Neural progenitor cell (in vitro differentiated cells): ENCODE results near the gene LPCAT2. TPM values are rescaled to one million over a fixed set of nuclear protein-coding genes. Genes with fewer than 3 reads are reported as not detected.

ENCODE experiments used
- DNase-seq: peaks from one replicate; pipeline ENCODE4 v3.0.0-alpha.2; 2016; ENCODE audit warnings: low spot score
- H2AFZ ChIP-seq: fragments of 200-600 bp; sonication (generic); replicated peaks from 2 replicates; pipeline ENCODE4 v1.6.1; 2016; ENCODE audit warnings: antibody characterized with exemption
- H3F3A ChIP-seq: fragments of 200-600 bp; sonication (generic); 2 replicates; pipeline ENCODE4 v1.6.1; 2016; ENCODE audit warnings: antibody characterized with exemption, low read depth
- H3K27ac ChIP-seq: fragments of 200-600 bp; sonication (generic); 2 replicates; pipeline ENCODE4 v1.5.1; 2016; ENCODE audit warnings: mild to moderate bottlenecking
- H3K27me3 ChIP-seq: fragments of 200-600 bp; sonication (generic); 2 replicates; pipeline ENCODE4 v1.6.1; 2016; ENCODE audit warnings: mild to moderate bottlenecking, moderate library complexity
- H3K36me3 ChIP-seq: fragments of 200-600 bp; sonication (generic); 2 replicates; pipeline ENCODE4 v1.5.1; 2016
- H3K4me1 ChIP-seq: fragments of 200-600 bp; sonication (generic); 2 replicates; pipeline ENCODE4 v1.6.1; 2016; ENCODE audit warnings: mixed run types
- H3K4me2 ChIP-seq: fragments of 200-600 bp; sonication (generic); 2 replicates; pipeline ENCODE4 v1.6.1; 2016
- H3K4me3 ChIP-seq: fragments of 200-600 bp; sonication (generic); 2 replicates; pipeline ENCODE4 v1.5.1; 2016
- H3K79me2 ChIP-seq: fragments of 200-600 bp; sonication (generic); 2 replicates; pipeline ENCODE4 v1.6.1; 2016; ENCODE audit warnings: low read depth
- H3K9ac ChIP-seq: fragments of 200-600 bp; sonication (generic); 2 replicates; pipeline ENCODE4 v1.6.1; 2016
- H3K9me3 ChIP-seq: fragments of 200-600 bp; sonication (generic); 2 replicates; pipeline ENCODE4 v1.5.1; 2016; ENCODE audit warnings: low read depth
- H4K20me1 ChIP-seq: fragments of 200-600 bp; sonication (generic); 2 replicates; pipeline ENCODE4 v1.6.1; 2016; ENCODE audit warnings: low read depth
- H3K27ac Mint-ChIP-seq: 3 replicates; pipeline ENCODE4 v1.8.0; 2021; ENCODE audit warnings: mixed read lengths
- H3K27me3 Mint-ChIP-seq: 2 replicates; pipeline ENCODE4 v1.8.0; 2022; ENCODE audit warnings: low read depth, mild to moderate bottlenecking, inconsistent platforms, moderate library complexity, mixed read lengths; ENCODE audit not compliant: insufficient read depth
- H3K36me3 Mint-ChIP-seq: 3 replicates; pipeline ENCODE4 v1.8.0; 2021; ENCODE audit warnings: mixed read lengths
- H3K4me1 Mint-ChIP-seq: 3 replicates; pipeline ENCODE4 v1.8.0; 2021; ENCODE audit warnings: mixed read lengths
- H3K4me3 Mint-ChIP-seq: 3 replicates; pipeline ENCODE4 v1.8.0; 2021; ENCODE audit warnings: mild to moderate bottlenecking, moderate library complexity, mixed read lengths
- H3K9me3 Mint-ChIP-seq: 3 replicates; pipeline ENCODE4 v1.8.0; 2020; ENCODE audit warnings: mixed read lengths
- CTCF ChIP-seq: fragments of 200-600 bp; sonication (generic); IDR thresholded peaks from 2 replicates; pipeline ENCODE4 v1.5.1; 2017; ENCODE audit warnings: antibody characterized with exemption, mild to moderate bottlenecking
- EZH2 ChIP-seq: fragments of 200-600 bp; sonication (generic); IDR thresholded peaks from 2 replicates; pipeline ENCODE4 v1.6.1; 2017; ENCODE audit warnings: antibody characterized with exemption, mild to moderate bottlenecking, moderate library complexity
- EZH2phosphoT487 ChIP-seq: fragments of 200-600 bp; sonication (generic); IDR thresholded peaks from 2 replicates; pipeline ENCODE4 v1.6.1; 2017; ENCODE audit warnings: antibody characterized with exemption
- total RNA-seq: library from RNA; depleted of rRNA; stranded (reverse); fragments of >200 nt; gene quantifications from 2 replicates; pipeline ENCODE4 v1.2.3, GENCODE V29; 2015; ENCODE audit warnings: low replicate concordance

The LPCAT2 gene
- total RNA-seq, 1 donor from 2014 or later: 14.2 TPM

- Histone ChIP-seq H3K9ac (no peak within 1 kb of the TSS), H3K4me3 (peak within 1 kb of the TSS; percentile 63), H3K4me1 (peaks cover 13% of the 10 kb centered on the region), H3K27me3 (peaks cover 83% of the 10 kb centered on the region), H2AFZ (peak within 1 kb of the TSS; percentile 97), H3K79me2 (no peaks in the 10 kb centered on the region), H4K20me1 (no peaks in the 10 kb centered on the region), H3K4me2 (peak within 1 kb of the TSS; percentile 82), H3K27ac (no peak within 1 kb of the TSS), H3K36me3 (no peaks in the 10 kb centered on the region), H3F3A (peaks cover 16% of the 10 kb centered on the region), H3K9me3 (no peaks in the 10 kb centered on the region)
- Mint-ChIP-seq H3K27me3 (peaks cover 23% of the 10 kb centered on the region), H3K36me3 (peaks cover 7% of the 10 kb centered on the region), H3K4me3 (peak within 1 kb of the TSS; percentile 95), H3K27ac (peak within 1 kb of the TSS; percentile 86), H3K9me3 (no peaks in the 10 kb centered on the region), H3K4me1 (peaks cover 17% of the 10 kb centered on the region)
- peak; percentile 91 for DNase-seq
- TF ChIP-seq CTCF (no peak), EZH2 (no peak), EZH2phosphoT487 (no peak)
Observed at GRCh38 chr16:55478827-55479429, 29.9 kb upstream of the LPCAT2 start, which contains the start of gene MMP2. Gene MMP2 (plus strand): TSS chr16:55479198. CDS start chr16:55479480, 282 bp downstream.

GRCh38 chr16:55479430-55480140, 29.3 kb upstream of the LPCAT2 start:
- H3K9ac ChIP-seq: no peak overlapping the region
- H3K27ac ChIP-seq: no peak overlapping the region
- no peaks in the 10 kb centered on the region for H4K20me1 ChIP-seq
- H3K27me3 ChIP-seq: peaks cover 78% of the 10 kb centered on the region
- H3F3A ChIP-seq: peaks cover 16% of the 10 kb centered on the region
- peak overlapping the region; percentile 86 for H3K27ac Mint-ChIP-seq
- H3K4me3 ChIP-seq: peak overlapping the region; percentile 63
- peaks cover 13% of the 10 kb centered on the region for H3K4me1 ChIP-seq
- peaks cover 20% of the 10 kb centered on the region for H3K27me3 Mint-ChIP-seq
- no peaks in the 10 kb centered on the region for H3K36me3 ChIP-seq
- DNase-seq: no peak
- no peaks in the 10 kb centered on the region for H3K9me3 ChIP-seq
- H3K4me1 Mint-ChIP-seq: peaks cover 17% of the 10 kb centered on the region
- peak; percentile 36 for TF ChIP-seq EZH2
- no peak for TF ChIP-seq EZH2phosphoT487
- no peaks in the 10 kb centered on the region for H3K79me2 ChIP-seq
- peaks cover 11% of the 10 kb centered on the region for H3K36me3 Mint-ChIP-seq
- H3K4me2 ChIP-seq: peak overlapping the region; percentile 82
- H3K9me3 Mint-ChIP-seq: no peaks in the 10 kb centered on the region
- H3K4me3 Mint-ChIP-seq: peak overlapping the region; percentile 95
- peak overlapping the region; percentile 97 for H2AFZ ChIP-seq

- Mint-ChIP-seq H3K4me3 (peak overlapping the region; percentile 95), H3K36me3 (peaks cover 15% of the 10 kb centered on the region), H3K27ac (peak overlapping the region; percentile 12), H3K27me3 (peaks cover 20% of the 10 kb centered on the region), H3K9me3 (no peaks in the 10 kb centered on the region), H3K4me1 (peaks cover 17% of the 10 kb centered on the region)
- Histone ChIP-seq H3K36me3 (no peaks in the 10 kb centered on the region), H3K9me3 (no peaks in the 10 kb centered on the region), H3K27me3 (peaks cover 72% of the 10 kb centered on the region), H2AFZ (peak overlapping the region; percentile 97), H3F3A (peaks cover 16% of the 10 kb centered on the region), H4K20me1 (no peaks in the 10 kb centered on the region), H3K4me3 (peak overlapping the region; percentile 63), H3K79me2 (no peaks in the 10 kb centered on the region), H3K9ac (no peak overlapping the region), H3K4me1 (peaks cover 13% of the 10 kb centered on the region), H3K27ac (no peak overlapping the region), H3K4me2 (peak overlapping the region; percentile 82)
- DNase-seq: peak; percentile 73
- peak; percentile 38 for TF ChIP-seq EZH2
- TF ChIP-seq EZH2phosphoT487: no peak
Observed at GRCh38 chr16:55480228-55480655, 28.6 kb upstream of the LPCAT2 start.

- Mint-ChIP-seq H3K4me1 (peaks cover 17% of the 10 kb centered on the region), H3K27me3 (peaks cover 18% of the 10 kb centered on the region), H3K9me3 (no peaks in the 10 kb centered on the region), H3K36me3 (peaks cover 19% of the 10 kb centered on the region), H3K4me3 (peak overlapping the region; percentile 95), H3K27ac (no peak overlapping the region)
- Histone ChIP-seq H3K9ac (no peak overlapping the region), H3F3A (peaks cover 16% of the 10 kb centered on the region), H3K4me2 (peak overlapping the region; percentile 82), H3K27me3 (peaks cover 64% of the 10 kb centered on the region), H3K4me1 (peaks cover 13% of the 10 kb centered on the region), H3K4me3 (no peak overlapping the region), H4K20me1 (no peaks in the 10 kb centered on the region), H3K9me3 (no peaks in the 10 kb centered on the region), H2AFZ (no peak overlapping the region), H3K36me3 (no peaks in the 10 kb centered on the region), H3K79me2 (no peaks in the 10 kb centered on the region), H3K27ac (no peak overlapping the region)
- no peak for TF ChIP-seq CTCF
- TF ChIP-seq EZH2phosphoT487: no peak
- no peak for TF ChIP-seq EZH2
- DNase-seq: no peak
Observed at GRCh38 chr16:55481023-55481422, 27.8 kb upstream of the LPCAT2 start.
